Kidney (tissue), 14 donors: ENCODE data around the gene ARIH2. TPM values are rescaled to one million over a fixed set of nuclear protein-coding genes. Genes with fewer than 3 reads are reported as not detected.
A peak's percentile ranks its signal among the peaks of the same experiment; 100 is the strongest.

ENCODE experiments used
- DNase-seq, 5 donors: peaks; one replicate each; pipeline ENCODE4 v3.0.0-alpha.2; 2013 to 2020
- FAIRE-seq: peaks from 2 replicates; lab custom pipeline; 2012; peaks lifted over from hg19 to GRCh38; lab: Jason Lieb, UNC
- H3K27ac ChIP-seq, 2 donors: one replicate each; pipeline ENCODE4 v1.7.0; 2013; ENCODE audit warnings: low read depth in 2 of 2, low read length in 2 of 2, inconsistent platforms in 1 of 2
- H3K27me3 ChIP-seq: one replicate; pipeline ENCODE4 v1.7.1; 2013; ENCODE audit warnings: low read length, inconsistent platforms; ENCODE audit not compliant: control insufficient read depth, insufficient read depth
- H3K36me3 ChIP-seq, 3 donors: one replicate each; pipeline versions ENCODE4 v1.7.0 to v1.7.1; 2013; ENCODE audit warnings: low read length in 3 of 3, control low read depth in 1 of 3, inconsistent platforms in 1 of 3; ENCODE audit not compliant: insufficient read depth in 3 of 3, control insufficient read depth in 2 of 3
- H3K4me1 ChIP-seq, 3 donors: one replicate each; pipeline versions ENCODE4 v1.7.0 to v1.7.1; 2013; ENCODE audit warnings: low read length in 3 of 3, inconsistent platforms in 1 of 3, low read depth in 1 of 3; ENCODE audit not compliant: control insufficient read depth in 2 of 3, insufficient read depth in 2 of 3
- H3K4me3 ChIP-seq, 3 donors: one replicate each; pipeline versions ENCODE4 v1.7.0 to v1.8.1; 2013; ENCODE audit warnings: low read length in 3 of 3, control low read depth in 1 of 3, inconsistent platforms in 1 of 3
- H3K9ac ChIP-seq, 3 donors: one replicate each; pipeline versions ENCODE4 v1.7.0 to v1.7.1; 2013; ENCODE audit warnings: low read length in 3 of 3, control low read depth in 1 of 3, inconsistent platforms in 1 of 3
- H3K9me3 ChIP-seq, 3 donors: one replicate each; pipeline versions ENCODE4 v1.7.0 to v1.7.1; 2013; ENCODE audit warnings: low read length in 3 of 3, control low read depth in 1 of 3, inconsistent platforms in 1 of 3; ENCODE audit not compliant: control insufficient read depth in 2 of 3, insufficient read depth in 1 of 3
- intact Hi-C: fragments of 100-400 bp; cut with DNase I; formaldehyde crosslinking; loops from one replicate; pipeline ENCODE4 v1.11.1; 2022
- polyA plus RNA-seq: library from polyadenylated mRNA; stranded (reverse); fragments of 350-450 nt; fragmentation: Illumina TruSeq; extraction: RNeasy Lipid Tissue Mini Kit (QIAGEN cat#74804); gene quantifications from one replicate; pipeline ENCODE4 v1.2.3, GENCODE V29; 2014; ENCODE audit warnings: low read depth, low replicate concordance; ENCODE audit not compliant: insufficient read depth
- total RNA-seq: library from RNA; stranded (reverse); fragmentation: NEBNext Ultra II Directional; extraction: Animal tissue kit (Norgen Biotek cat#: 25700); gene quantifications from one replicate; pipeline ENCODE4 v1.2.1, GENCODE V29; 2021
- TF ChIP-seq, protein P1 (sequence below): IDR thresholded peaks from 3 replicates; pipeline ENCODE4 v1.5.1; 2012; ENCODE audit warnings: mild to moderate bottlenecking, moderate library complexity, borderline replicate concordance; ENCODE audit not compliant: insufficient read depth; ENCODE audit errors: extremely low read depth
- donor health status: control.
- donor health status: control.
- donor health status: control.
- donor health status: control.
- donor health status: control.
- donor health status: DM: yes; HTN: yes; CAD: no.
- donor health status: Normal renal cell carcinoma (clear cell type).

The ARIH2 gene
- total and polyA plus RNA-seq, 2 donors from 2014 or later: 30.4 to 75.7 TPM

DNA sequence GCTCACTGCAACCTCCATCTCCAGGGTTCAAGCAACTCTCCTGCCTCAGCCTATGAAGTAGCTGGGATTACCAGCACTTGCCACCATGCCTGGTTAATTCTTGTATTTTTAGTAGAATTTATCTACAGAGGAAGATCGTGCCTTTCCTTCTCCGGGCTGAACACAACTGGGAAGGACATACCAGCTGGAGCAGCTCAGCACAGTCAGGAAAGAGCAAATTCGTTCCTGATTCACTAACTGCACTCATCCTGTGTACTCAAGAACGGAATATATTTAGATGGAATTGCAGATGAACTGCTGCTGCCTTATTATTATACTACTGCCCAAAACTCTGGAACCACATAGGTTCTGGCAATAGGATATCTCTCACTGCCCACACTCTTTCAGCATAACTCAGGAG is 44.3 kb downstream of the ARIH2 start:
- TF ChIP-seq, protein P1, sequence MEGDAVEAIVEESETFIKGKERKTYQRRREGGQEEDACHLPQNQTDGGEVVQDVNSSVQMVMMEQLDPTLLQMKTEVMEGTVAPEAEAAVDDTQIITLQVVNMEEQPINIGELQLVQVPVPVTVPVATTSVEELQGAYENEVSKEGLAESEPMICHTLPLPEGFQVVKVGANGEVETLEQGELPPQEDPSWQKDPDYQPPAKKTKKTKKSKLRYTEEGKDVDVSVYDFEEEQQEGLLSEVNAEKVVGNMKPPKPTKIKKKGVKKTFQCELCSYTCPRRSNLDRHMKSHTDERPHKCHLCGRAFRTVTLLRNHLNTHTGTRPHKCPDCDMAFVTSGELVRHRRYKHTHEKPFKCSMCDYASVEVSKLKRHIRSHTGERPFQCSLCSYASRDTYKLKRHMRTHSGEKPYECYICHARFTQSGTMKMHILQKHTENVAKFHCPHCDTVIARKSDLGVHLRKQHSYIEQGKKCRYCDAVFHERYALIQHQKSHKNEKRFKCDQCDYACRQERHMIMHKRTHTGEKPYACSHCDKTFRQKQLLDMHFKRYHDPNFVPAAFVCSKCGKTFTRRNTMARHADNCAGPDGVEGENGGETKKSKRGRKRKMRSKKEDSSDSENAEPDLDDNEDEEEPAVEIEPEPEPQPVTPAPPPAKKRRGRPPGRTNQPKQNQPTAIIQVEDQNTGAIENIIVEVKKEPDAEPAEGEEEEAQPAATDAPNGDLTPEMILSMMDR: no peak
- H3K4me1 ChIP-seq: no peaks in the 10 kb centered on the region
- intact Hi-C loops: no loop called here

DNA sequence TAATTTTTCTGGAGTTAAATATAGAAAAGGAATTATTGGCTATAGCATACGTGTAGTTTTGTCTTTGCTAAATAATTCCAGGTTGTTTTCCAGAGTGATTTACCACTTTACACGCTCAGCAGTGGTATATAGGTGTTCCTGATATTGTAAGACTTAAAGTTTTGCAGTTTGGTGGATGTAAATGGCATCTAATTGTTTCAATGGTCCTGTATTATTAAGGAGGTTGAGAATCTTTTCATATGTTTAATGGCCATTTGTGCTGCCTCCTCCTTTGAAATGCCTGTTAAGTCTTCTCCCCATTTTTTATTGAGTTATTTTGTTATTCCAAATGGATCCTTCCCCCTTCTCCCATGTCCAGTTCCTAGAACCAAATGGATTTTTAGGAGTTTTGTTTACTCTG is 44.9 kb downstream of the ARIH2 start:
- FAIRE-seq (no peak), DNase-seq (no peak)
- Histone ChIP-seq H3K27me3 (no peaks in the 10 kb centered on the region), H3K27ac (no peak overlapping the region), H3K9me3 (no peaks in the 10 kb centered on the region), H3K4me3 (no peak overlapping the region), H3K36me3 (peaks cover 0 to 27% (median 25%) of the 10 kb centered on the region in 3 donors), H3K9ac (no peak overlapping the region), H3K4me1 (no peaks in the 10 kb centered on the region)
- TF ChIP-seq, protein P1: no peak
- intact Hi-C loops: no loop called here

More for the DNA sequence above, 44.3 kb downstream of the ARIH2 start:
- peaks cover 2 to 28% (median 24%) of the 10 kb centered on the region in 3 donors for H3K36me3 ChIP-seq
- H3K4me3 ChIP-seq: no peak overlapping the region
- DNase-seq: no peak
- FAIRE-seq: no peak
- H3K9me3 ChIP-seq: no peaks in the 10 kb centered on the region
- no peak overlapping the region for H3K27ac ChIP-seq
- H3K27me3 ChIP-seq: no peaks in the 10 kb centered on the region
- H3K9ac ChIP-seq: no peak overlapping the region

DNA sequence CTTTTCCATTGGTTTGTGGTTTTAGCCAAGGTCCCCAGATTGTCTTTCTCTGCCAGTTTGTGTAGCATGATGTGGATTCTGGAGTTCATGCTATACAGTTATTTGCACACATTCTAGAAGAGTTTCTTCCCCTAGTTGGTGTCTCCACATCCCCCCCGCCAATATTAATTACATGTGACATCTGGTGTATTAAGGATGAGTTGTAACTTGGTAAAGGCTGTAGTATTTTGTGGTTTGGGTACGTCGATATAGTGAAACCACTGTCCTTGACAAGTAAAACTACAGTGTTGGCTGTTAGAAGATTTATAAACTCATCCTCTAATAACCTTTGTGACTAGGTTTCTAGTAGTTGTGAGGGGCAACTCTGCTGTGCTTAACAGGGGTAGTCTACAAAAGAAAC is 47.7 kb downstream of the ARIH2 start:
- Histone ChIP-seq H3K27me3 (no peaks in the 10 kb centered on the region), H3K4me3 (no peak overlapping the region), H3K27ac (no peak overlapping the region), H3K9me3 (no peaks in the 10 kb centered on the region), H3K36me3 (peaks cover 5 to 40% (median 35%) of the 10 kb centered on the region in 3 donors), H3K9ac (no peak overlapping the region), H3K4me1 (no peaks in the 10 kb centered on the region)
- TF ChIP-seq, protein P1: no peak
- peak in 2 of 5 donors; percentile 11 to 17 for DNase-seq
- intact Hi-C loops: no loop called here
- FAIRE-seq: no peak

DNA sequence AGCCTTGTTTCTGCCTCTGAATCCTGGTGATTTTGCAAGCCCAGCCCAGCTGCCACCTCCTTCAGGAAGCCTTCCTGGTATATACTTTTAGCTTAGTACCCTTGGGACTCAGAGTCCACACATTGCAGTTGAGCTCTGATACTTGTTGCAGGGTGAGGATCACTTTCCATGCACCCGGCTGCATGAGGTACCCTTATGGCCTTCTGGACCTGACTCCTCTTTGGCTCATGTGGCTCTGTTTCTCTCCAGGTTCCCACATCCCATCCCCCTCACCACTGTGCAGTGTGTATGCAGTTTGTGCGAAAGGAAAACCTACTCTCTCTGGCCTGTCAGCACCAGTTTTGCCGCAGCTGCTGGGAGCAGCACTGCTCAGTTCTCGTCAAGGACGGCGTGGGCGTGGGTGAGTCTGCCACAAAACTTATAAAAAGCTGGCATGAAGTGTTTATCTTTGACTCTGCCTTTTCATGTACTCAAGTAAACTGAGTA is 48.3 kb downstream of the ARIH2 start:
- no peak overlapping the region for H3K27ac ChIP-seq
- H3K4me1 ChIP-seq: no peaks in the 10 kb centered on the region
- TF ChIP-seq, protein P1: no peak
- H3K36me3 ChIP-seq: peaks cover 9 to 45% (median 40%) of the 10 kb centered on the region in 3 donors
- intact Hi-C loops: no loop called here
- DNase-seq (peak in 1 of 5 donors; percentile 7), FAIRE-seq (no peak)
- no peaks in the 10 kb centered on the region for H3K27me3 ChIP-seq
- H3K9ac ChIP-seq: no peak overlapping the region
- H3K4me3 ChIP-seq: no peak overlapping the region
- no peaks in the 10 kb centered on the region for H3K9me3 ChIP-seq
